Astrocyte (in vitro differentiated cells and primary cell): Measurements from ENCODE around the gene TRAM2. TPM values are rescaled to one million over a fixed set of nuclear protein-coding genes. Genes with fewer than 3 reads are reported as not detected.

Experiments used
- DNase-seq: peaks from one replicate; pipeline ENCODE4 v3.0.0-alpha.2; 2010; ENCODE audit warnings: low read depth
- FAIRE-seq: peaks from 2 replicates; lab custom pipeline; 2011; peaks lifted over from hg19 to GRCh38; lab: Jason Lieb, UNC
- H2AFZ ChIP-seq: 2 replicates; pipeline ENCODE4 v1.6.0; 2012; ENCODE audit warnings: low read depth, low read length, inconsistent platforms
- H3K27ac ChIP-seq: 2 replicates; pipeline ENCODE4 v1.5.1; 2011; ENCODE audit warnings: low read depth, low read length, inconsistent platforms
- H3K27me3 ChIP-seq: 2 replicates; pipeline ENCODE4 v1.6.0; 2011; ENCODE audit warnings: low read length, inconsistent platforms; ENCODE audit not compliant: insufficient read depth
- H3K36me3 ChIP-seq: 2 replicates; pipeline ENCODE4 v1.5.1; 2011; ENCODE audit warnings: low read length, inconsistent platforms; ENCODE audit not compliant: insufficient read depth
- H3K4me1 ChIP-seq: 2 replicates; pipeline ENCODE4 v1.5.1; 2011; ENCODE audit warnings: low read length, inconsistent platforms; ENCODE audit not compliant: insufficient read depth
- H3K4me2 ChIP-seq: 2 replicates; pipeline ENCODE4 v1.6.0; 2012; ENCODE audit warnings: low read length, inconsistent platforms
- H3K4me3 ChIP-seq: 2 replicates; pipeline ENCODE4 v1.5.1; 2011; ENCODE audit warnings: low read depth, mild to moderate bottlenecking, low read length, inconsistent platforms; ENCODE audit not compliant: insufficient read depth
- H3K79me2 ChIP-seq: 2 replicates; pipeline ENCODE4 v1.6.0; 2012; ENCODE audit warnings: mild to moderate bottlenecking, low read length, inconsistent platforms; ENCODE audit not compliant: insufficient read depth
- H3K9ac ChIP-seq: 2 replicates; pipeline ENCODE4 v1.6.0; 2012; ENCODE audit warnings: mild to moderate bottlenecking, low read length, inconsistent platforms
- H3K9me3 ChIP-seq: 2 replicates; pipeline ENCODE4 v1.5.1; 2012; ENCODE audit warnings: low read depth, mild to moderate bottlenecking, low read length, inconsistent platforms; ENCODE audit not compliant: insufficient read depth
- H4K20me1 ChIP-seq: 2 replicates; pipeline ENCODE4 v1.6.0; 2012; ENCODE audit warnings: low read length, inconsistent platforms; ENCODE audit not compliant: insufficient read depth
- H3K27ac Mint-ChIP-seq: one replicate; pipeline ENCODE4 v1.8.0; 2021; ENCODE audit warnings: mild to moderate bottlenecking, mixed read lengths; ENCODE audit not compliant: unreplicated experiment
- H3K27me3 Mint-ChIP-seq: one replicate; pipeline ENCODE4 v1.8.0; 2021; ENCODE audit warnings: low read depth, mixed read lengths; ENCODE audit not compliant: unreplicated experiment
- H3K36me3 Mint-ChIP-seq: one replicate; pipeline ENCODE4 v1.8.0; 2021; ENCODE audit warnings: low read depth, mixed read lengths; ENCODE audit not compliant: unreplicated experiment
- H3K4me1 Mint-ChIP-seq: one replicate; pipeline ENCODE4 v1.8.0; 2021; ENCODE audit warnings: low read depth, mixed read lengths; ENCODE audit not compliant: unreplicated experiment
- H3K4me3 Mint-ChIP-seq: one replicate; pipeline ENCODE4 v1.8.0; 2021; ENCODE audit warnings: mild to moderate bottlenecking, moderate library complexity, mixed read lengths; ENCODE audit not compliant: unreplicated experiment
- H3K9me3 Mint-ChIP-seq: one replicate; pipeline ENCODE4 v1.8.0; 2021; ENCODE audit warnings: mild to moderate bottlenecking, mixed read lengths; ENCODE audit not compliant: unreplicated experiment
- CTCF ChIP-seq: IDR thresholded peaks from 2 replicates; pipeline ENCODE4 v1.5.1; 2011; ENCODE audit warnings: low read depth, mild to moderate bottlenecking, inconsistent platforms, low read length, moderate library complexity; ENCODE audit not compliant: insufficient read depth
- EZH2 ChIP-seq: IDR thresholded peaks from 2 replicates; pipeline ENCODE4 v1.6.1; 2012; ENCODE audit warnings: mild to moderate bottlenecking, low read length, inconsistent platforms; ENCODE audit not compliant: insufficient read depth
- total RNA-seq: library from RNA; stranded (reverse); gene quantifications from 2 replicates; pipeline ENCODE4 v1.2.1, GENCODE V29; 2021

TRAM2 gene
- total RNA-seq, 1 donor from 2014 or later, result 93.4 TPM

- no peaks in the 10 kb centered on the region for H3K27me3 ChIP-seq
- no peaks in the 10 kb centered on the region for H3K27me3 Mint-ChIP-seq
- H3K9me3 ChIP-seq, result no peaks in the 10 kb centered on the region
- peak overlapping the region; percentile 98 for H3K27ac Mint-ChIP-seq
- peaks cover 82% of the 10 kb centered on the region for H3K4me1 Mint-ChIP-seq
- H3K9me3 Mint-ChIP-seq, result no peaks in the 10 kb centered on the region
- H3K4me1 ChIP-seq, result peaks cover 71% of the 10 kb centered on the region
- DNase-seq (peak; percentile 39), FAIRE-seq (peak; percentile 5)
- H3K36me3 Mint-ChIP-seq, result peaks cover 32% of the 10 kb centered on the region
- TF ChIP-seq CTCF (no peak), EZH2 (no peak)
- H3K27ac ChIP-seq, result peak overlapping the region; percentile 65
- peak overlapping the region; percentile 13 for H3K4me2 ChIP-seq
- H2AFZ ChIP-seq, result no peak overlapping the region
- H3K4me3 ChIP-seq, result no peak overlapping the region
- peak overlapping the region; percentile 14 for H3K9ac ChIP-seq
- peaks cover 55% of the 10 kb centered on the region for H3K79me2 ChIP-seq
- H4K20me1 ChIP-seq, result no peaks in the 10 kb centered on the region
- peak overlapping the region; percentile 55 for H3K4me3 Mint-ChIP-seq
- H3K36me3 ChIP-seq, result peaks cover 47% of the 10 kb centered on the region
Measured at GRCh38 chr6:52515219-52515960, 61.5 kb downstream of the TRAM2 start.

- no peaks in the 10 kb centered on the region for H4K20me1 ChIP-seq
- no peaks in the 10 kb centered on the region for H3K27me3 ChIP-seq
- H3K27ac ChIP-seq, result peak overlapping the region; percentile 65
- H3K4me2 ChIP-seq, result peak overlapping the region; percentile 13
- no peak for FAIRE-seq
- H3K4me1 ChIP-seq, result peaks cover 80% of the 10 kb centered on the region
- DNase-seq, result peak; percentile 65
- H3K9me3 ChIP-seq, result no peaks in the 10 kb centered on the region
- H3K9me3 Mint-ChIP-seq, result no peaks in the 10 kb centered on the region
- H3K4me1 Mint-ChIP-seq, result peaks cover 89% of the 10 kb centered on the region
- H3K4me3 ChIP-seq, result no peak overlapping the region
- H3K27ac Mint-ChIP-seq, result peak overlapping the region; percentile 98
- peaks cover 46% of the 10 kb centered on the region for H3K79me2 ChIP-seq
- H3K4me3 Mint-ChIP-seq, result peak overlapping the region; percentile 55
- peaks cover 54% of the 10 kb centered on the region for H3K36me3 ChIP-seq
- H2AFZ ChIP-seq, result no peak overlapping the region
- no peak for TF ChIP-seq EZH2
- no peak for TF ChIP-seq CTCF
- H3K27me3 Mint-ChIP-seq, result no peaks in the 10 kb centered on the region
- peaks cover 31% of the 10 kb centered on the region for H3K36me3 Mint-ChIP-seq
- H3K9ac ChIP-seq, result peak overlapping the region; percentile 14
Measured at GRCh38 chr6:52514514-52514913, 62.3 kb downstream of the TRAM2 start.

GRCh38 chr6:52513896-52514295, 63.0 kb downstream of the TRAM2 start:
- H3K9me3 ChIP-seq, result no peaks in the 10 kb centered on the region
- H3K27ac Mint-ChIP-seq, result peak overlapping the region; percentile 98
- peak overlapping the region; percentile 65 for H3K27ac ChIP-seq
- H3K4me3 Mint-ChIP-seq, result no peak overlapping the region
- DNase-seq (no peak), FAIRE-seq (no peak)
- H3K4me2 ChIP-seq, result no peak overlapping the region
- no peak overlapping the region for H2AFZ ChIP-seq
- TF ChIP-seq EZH2 (no peak), CTCF (no peak)
- no peaks in the 10 kb centered on the region for H3K9me3 Mint-ChIP-seq
- H3K79me2 ChIP-seq, result peaks cover 40% of the 10 kb centered on the region
- H3K4me1 Mint-ChIP-seq, result peaks cover 89% of the 10 kb centered on the region
- H3K36me3 Mint-ChIP-seq, result peaks cover 35% of the 10 kb centered on the region
- no peaks in the 10 kb centered on the region for H3K27me3 ChIP-seq
- no peaks in the 10 kb centered on the region for H3K27me3 Mint-ChIP-seq
- H3K36me3 ChIP-seq, result peaks cover 52% of the 10 kb centered on the region
- no peak overlapping the region for H3K4me3 ChIP-seq
- no peak overlapping the region for H3K9ac ChIP-seq
- H3K4me1 ChIP-seq, result peaks cover 86% of the 10 kb centered on the region
- no peaks in the 10 kb centered on the region for H4K20me1 ChIP-seq
